ENCODE results near the gene DYSF. TPM values are rescaled to one million over a fixed set of nuclear protein-coding genes. Genes with fewer than 3 reads are reported as not detected.

Gene DYSF
- total RNA-seq, 1 donor from 2014 or later, result 72.0 TPM

DNA sequence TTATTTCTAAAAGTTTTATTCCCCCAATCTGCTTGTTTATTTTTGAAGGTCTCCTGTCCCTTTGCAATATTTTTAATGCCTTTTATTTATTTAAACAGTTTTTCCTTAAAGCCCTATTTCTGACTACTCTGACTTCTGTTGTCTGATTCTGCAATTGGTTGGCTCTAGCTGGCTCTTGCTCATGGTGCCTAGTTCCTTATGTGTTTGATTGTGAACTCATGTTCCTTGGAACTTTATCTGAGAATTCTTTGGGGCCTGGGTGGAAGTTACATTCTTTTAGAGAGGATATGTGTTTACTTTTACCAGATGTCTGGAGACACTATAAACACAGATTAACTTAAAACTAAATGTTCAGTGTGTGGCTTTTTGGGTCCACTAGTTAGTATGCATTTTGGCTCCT lies 175.9 kb downstream of the DYSF start:
- Mint-ChIP-seq H3K36me3 (ENCODE audit: unreplicated experiment) (peaks cover 17% of the 10 kb centered on the region), H3K9me3 (ENCODE audit: unreplicated experiment) (peaks cover 10% of the 10 kb centered on the region), H3K27me3 (ENCODE audit: unreplicated experiment) (no peaks in the 10 kb centered on the region), H3K4me3 (ENCODE audit: unreplicated experiment) (no peak overlapping the region), H3K27ac (ENCODE audit: unreplicated experiment) (no peak overlapping the region), H3K4me1 (ENCODE audit: unreplicated experiment) (peaks cover 26% of the 10 kb centered on the region)
- TF ChIP-seq, protein P1, sequence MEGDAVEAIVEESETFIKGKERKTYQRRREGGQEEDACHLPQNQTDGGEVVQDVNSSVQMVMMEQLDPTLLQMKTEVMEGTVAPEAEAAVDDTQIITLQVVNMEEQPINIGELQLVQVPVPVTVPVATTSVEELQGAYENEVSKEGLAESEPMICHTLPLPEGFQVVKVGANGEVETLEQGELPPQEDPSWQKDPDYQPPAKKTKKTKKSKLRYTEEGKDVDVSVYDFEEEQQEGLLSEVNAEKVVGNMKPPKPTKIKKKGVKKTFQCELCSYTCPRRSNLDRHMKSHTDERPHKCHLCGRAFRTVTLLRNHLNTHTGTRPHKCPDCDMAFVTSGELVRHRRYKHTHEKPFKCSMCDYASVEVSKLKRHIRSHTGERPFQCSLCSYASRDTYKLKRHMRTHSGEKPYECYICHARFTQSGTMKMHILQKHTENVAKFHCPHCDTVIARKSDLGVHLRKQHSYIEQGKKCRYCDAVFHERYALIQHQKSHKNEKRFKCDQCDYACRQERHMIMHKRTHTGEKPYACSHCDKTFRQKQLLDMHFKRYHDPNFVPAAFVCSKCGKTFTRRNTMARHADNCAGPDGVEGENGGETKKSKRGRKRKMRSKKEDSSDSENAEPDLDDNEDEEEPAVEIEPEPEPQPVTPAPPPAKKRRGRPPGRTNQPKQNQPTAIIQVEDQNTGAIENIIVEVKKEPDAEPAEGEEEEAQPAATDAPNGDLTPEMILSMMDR (IDR thresholded peaks at IDR 0.05), result no peak
- DNase-seq (ENCODE audit: extremely low spot score, unreplicated experiment), result no peak

DNA sequence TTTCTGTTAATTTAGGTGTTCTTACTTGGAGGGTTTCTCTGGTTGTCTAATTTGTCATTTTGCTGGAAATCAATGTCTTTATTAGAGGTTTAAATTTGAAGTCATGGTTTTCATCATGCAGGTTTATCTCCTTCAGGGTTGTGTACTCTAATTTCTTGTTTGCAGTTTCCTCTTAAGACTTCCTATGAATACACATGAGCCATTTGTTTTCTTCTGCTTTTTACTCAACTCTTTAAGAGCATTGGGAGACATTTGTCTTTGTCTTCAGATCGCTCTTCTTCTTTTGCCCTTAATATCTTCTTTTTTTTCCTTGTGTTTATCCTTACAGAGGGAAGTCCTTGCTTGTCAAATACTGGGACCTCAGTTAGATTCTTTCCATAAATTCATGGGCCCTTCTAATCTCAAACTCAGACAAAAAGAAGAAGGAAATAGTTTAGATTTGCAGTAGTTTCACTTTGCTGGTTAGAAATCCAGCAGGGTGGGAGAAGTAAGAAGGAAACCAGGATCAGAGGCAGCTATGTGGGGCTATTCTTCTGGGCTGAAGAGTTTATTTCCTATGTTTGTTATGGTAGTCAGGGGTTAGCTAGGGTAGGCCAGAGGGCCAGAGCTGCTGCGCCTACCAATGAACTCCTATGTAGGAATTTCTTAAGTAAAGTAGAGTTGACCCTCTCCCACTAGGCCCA lies 176.6 kb downstream of the DYSF start:
- no peak overlapping the region for H3K4me3 Mint-ChIP-seq (ENCODE audit: unreplicated experiment)
- DNase-seq (ENCODE audit: extremely low spot score, unreplicated experiment), result no peak
- H3K27ac Mint-ChIP-seq (ENCODE audit: unreplicated experiment), result peak overlapping the region; percentile 29
- TF ChIP-seq, protein P1 (IDR thresholded peaks at IDR 0.05), result no peak
- no peaks in the 10 kb centered on the region for H3K27me3 Mint-ChIP-seq (ENCODE audit: unreplicated experiment)
- H3K9me3 Mint-ChIP-seq (ENCODE audit: unreplicated experiment), result peaks cover 10% of the 10 kb centered on the region
- peaks cover 17% of the 10 kb centered on the region for H3K36me3 Mint-ChIP-seq (ENCODE audit: unreplicated experiment)
- peaks cover 26% of the 10 kb centered on the region for H3K4me1 Mint-ChIP-seq (ENCODE audit: unreplicated experiment)

DNA sequence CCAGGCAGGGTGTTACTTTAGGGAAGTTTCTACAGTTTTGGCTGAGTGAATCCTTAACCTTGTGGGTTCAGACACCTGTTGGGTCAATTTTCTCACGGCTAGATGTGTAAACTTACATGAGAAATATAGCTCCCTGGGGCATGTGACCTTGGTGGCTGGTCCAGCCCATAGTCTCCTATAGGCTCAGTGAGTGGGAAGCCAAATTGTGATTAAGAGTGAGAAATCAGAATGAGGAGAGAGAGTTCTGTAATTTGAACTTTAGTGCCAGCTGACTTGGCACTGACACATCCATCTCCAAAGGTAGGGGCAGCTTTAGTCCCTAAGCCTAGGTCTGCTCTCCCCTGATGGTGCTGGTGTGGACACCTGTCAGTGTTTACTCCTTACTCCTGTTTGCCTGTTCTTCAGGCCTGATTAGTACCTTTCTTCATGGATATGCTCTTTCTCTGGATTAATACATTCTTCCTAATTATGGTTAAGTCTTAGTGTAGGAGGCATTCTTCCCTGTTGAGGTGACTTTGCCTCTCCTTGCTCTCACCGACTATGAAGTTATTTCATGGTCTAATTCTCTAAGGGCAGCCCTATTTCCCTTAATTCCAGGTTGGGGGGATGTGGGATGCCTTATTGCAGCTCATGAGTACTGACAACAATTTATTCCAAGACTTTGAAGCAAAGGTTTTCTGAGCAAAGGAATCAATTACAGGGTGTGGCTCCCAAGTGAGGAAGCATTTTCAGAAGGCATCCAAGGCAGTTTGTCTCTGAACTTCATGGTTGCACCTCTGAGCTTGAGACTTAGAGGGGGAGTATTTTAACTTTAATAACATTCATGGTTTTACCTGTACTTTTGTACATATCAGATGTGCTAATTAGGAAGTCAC lies 177.3 kb downstream of the DYSF start:
- Mint-ChIP-seq H3K4me1 (ENCODE audit: unreplicated experiment) (peaks cover 26% of the 10 kb centered on the region), H3K4me3 (ENCODE audit: unreplicated experiment) (no peak overlapping the region), H3K36me3 (ENCODE audit: unreplicated experiment) (peaks cover 15% of the 10 kb centered on the region), H3K27ac (ENCODE audit: unreplicated experiment) (peak overlapping the region; percentile 77), H3K9me3 (ENCODE audit: unreplicated experiment) (peaks cover 10% of the 10 kb centered on the region), H3K27me3 (ENCODE audit: unreplicated experiment) (no peaks in the 10 kb centered on the region)
- TF ChIP-seq, protein P1 (IDR thresholded peaks at IDR 0.05), result no peak
- no peak for DNase-seq (ENCODE audit: extremely low spot score, unreplicated experiment)

DNA sequence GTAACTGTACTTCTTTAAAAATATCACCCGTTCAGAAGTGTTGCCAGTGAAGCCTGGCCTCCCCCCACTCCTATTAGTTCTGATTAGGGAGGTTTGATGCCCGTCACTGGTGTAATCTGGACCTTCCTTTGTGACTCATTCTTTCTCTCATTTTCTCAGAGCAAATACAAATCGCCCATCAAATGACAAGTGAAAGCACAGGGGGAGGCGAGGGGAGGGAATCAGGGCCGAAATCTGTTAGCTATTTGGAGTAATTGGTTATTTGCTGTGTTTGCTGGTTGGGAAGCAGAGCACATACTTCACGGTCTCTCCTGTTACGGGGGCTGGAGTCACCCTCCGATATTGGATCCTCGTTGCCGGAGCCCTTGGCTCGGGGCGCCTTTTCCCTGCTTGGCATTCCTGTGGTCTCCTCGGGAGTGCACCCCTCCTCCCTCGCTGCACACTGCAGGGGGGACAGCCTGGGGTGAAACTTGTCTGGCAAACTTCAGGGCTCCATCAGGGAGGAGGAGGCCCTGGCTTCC lies 178.1 kb downstream of the DYSF start:
- no peaks in the 10 kb centered on the region for H3K27me3 Mint-ChIP-seq (ENCODE audit: unreplicated experiment)
- TF ChIP-seq, protein P1 (IDR thresholded peaks at IDR 0.05), result no peak
- peak overlapping the region; percentile 77 for H3K27ac Mint-ChIP-seq (ENCODE audit: unreplicated experiment)
- no peak for DNase-seq (ENCODE audit: extremely low spot score, unreplicated experiment)
- H3K36me3 Mint-ChIP-seq (ENCODE audit: unreplicated experiment), result peaks cover 15% of the 10 kb centered on the region
- H3K9me3 Mint-ChIP-seq (ENCODE audit: unreplicated experiment), result peaks cover 10% of the 10 kb centered on the region
- peaks cover 26% of the 10 kb centered on the region for H3K4me1 Mint-ChIP-seq (ENCODE audit: unreplicated experiment)
- peak overlapping the region; percentile 66 for H3K4me3 Mint-ChIP-seq (ENCODE audit: unreplicated experiment)

DNA sequence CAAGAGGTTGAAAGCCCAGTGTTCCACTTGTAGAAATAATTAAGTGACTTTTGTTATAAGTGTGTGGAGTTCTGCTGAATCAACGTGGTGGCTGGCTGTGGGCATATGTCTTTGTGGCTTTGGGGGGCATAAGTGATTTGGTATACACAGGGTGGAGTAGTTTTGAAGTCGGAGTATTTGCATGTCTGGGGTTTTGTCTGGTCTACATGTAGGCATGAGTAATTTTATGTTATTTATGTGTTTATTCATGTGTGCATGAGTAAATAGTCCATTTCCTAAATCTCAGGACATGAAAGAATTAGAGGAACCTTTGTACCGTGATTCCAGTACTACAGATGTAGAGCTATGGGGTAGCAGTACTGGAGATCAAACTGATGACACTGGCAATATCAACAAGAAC lies 179.7 kb downstream of the DYSF start:
- H3K27me3 Mint-ChIP-seq (ENCODE audit: unreplicated experiment), result no peaks in the 10 kb centered on the region
- peaks cover 15% of the 10 kb centered on the region for H3K36me3 Mint-ChIP-seq (ENCODE audit: unreplicated experiment)
- TF ChIP-seq, protein P1 (IDR thresholded peaks at IDR 0.05), result no peak
- peaks cover 26% of the 10 kb centered on the region for H3K4me1 Mint-ChIP-seq (ENCODE audit: unreplicated experiment)
- no peak overlapping the region for H3K4me3 Mint-ChIP-seq (ENCODE audit: unreplicated experiment)
- no peak for DNase-seq (ENCODE audit: extremely low spot score, unreplicated experiment)
- H3K27ac Mint-ChIP-seq (ENCODE audit: unreplicated experiment), result no peak overlapping the region
- peaks cover 10% of the 10 kb centered on the region for H3K9me3 Mint-ChIP-seq (ENCODE audit: unreplicated experiment)

Measured in osteocyte (in vitro differentiated cells).